Activated naive CD8-positive, alpha-beta T cell treated with anti-CD3 and anti-CD28 coated beads for 36 hours (primary cell): Measurements from ENCODE around the gene GRHL3. TPM values are rescaled to one million over a fixed set of nuclear protein-coding genes. Genes with fewer than 3 reads are reported as not detected.
A peak's percentile ranks its signal among the peaks of the same experiment; 100 is the strongest.
"Not testable (repeated sequence)": the region's sequence is repeated elsewhere in the genome, so short reads cannot be mapped to it uniquely, and the experiment has no call there.

Source experiments
- DNase-seq: peaks from one replicate; pipeline ENCODE4 v3.0.0; 2021
- H3K27ac Mint-ChIP-seq: one replicate; pipeline ENCODE4 v1.8.0; 2022; ENCODE audit warnings: mild to moderate bottlenecking, moderate library complexity, mixed read lengths
- H3K27me3 Mint-ChIP-seq: one replicate; pipeline ENCODE4 v1.8.0; 2022; ENCODE audit warnings: mild to moderate bottlenecking, mixed read lengths
- H3K36me3 Mint-ChIP-seq: one replicate; pipeline ENCODE4 v1.8.0; 2021; ENCODE audit warnings: mild to moderate bottlenecking, mixed read lengths
- H3K4me1 Mint-ChIP-seq: one replicate; pipeline ENCODE4 v1.8.0; 2021; ENCODE audit warnings: mixed read lengths
- H3K4me3 Mint-ChIP-seq: one replicate; pipeline ENCODE4 v1.8.0; 2022; ENCODE audit warnings: mild to moderate bottlenecking, moderate library complexity, mixed read lengths
- H3K9me3 Mint-ChIP-seq: one replicate; pipeline ENCODE4 v1.8.0; 2022; ENCODE audit warnings: mixed read lengths
- total RNA-seq, 2 experiments: library from RNA; stranded (reverse); gene quantifications; one replicate each; pipeline ENCODE4 v1.2.3, GENCODE V29; 2021

GRHL3 gene
- total RNA-seq, 2 experiments from 2014 or later = not detected

DNA sequence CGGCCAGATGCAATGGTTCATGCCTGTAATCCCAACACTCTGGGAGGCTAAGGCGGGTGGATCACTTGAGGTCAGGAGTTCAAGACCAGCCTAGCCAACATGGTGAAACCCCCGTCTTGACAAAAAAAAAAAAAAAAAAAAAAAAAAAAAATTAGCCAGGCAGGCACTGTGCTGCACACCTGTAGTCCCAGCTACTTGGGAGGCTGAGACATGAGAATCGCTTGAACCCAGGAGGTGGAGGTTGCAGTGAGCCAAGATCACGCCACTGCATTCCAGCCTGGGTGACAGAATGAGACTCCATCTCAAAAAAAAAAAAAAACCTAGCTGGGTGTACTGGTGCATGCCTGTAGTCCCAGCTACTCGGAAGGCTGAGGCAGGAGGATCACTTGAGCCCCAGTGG lies 31.4 kb upstream of the GRHL3 start:
- not testable (repeated sequence) for H3K36me3 Mint-ChIP-seq, H3K27me3 Mint-ChIP-seq, H3K9me3 Mint-ChIP-seq, DNase-seq, H3K4me1 Mint-ChIP-seq, H3K27ac Mint-ChIP-seq, H3K4me3 Mint-ChIP-seq

DNA sequence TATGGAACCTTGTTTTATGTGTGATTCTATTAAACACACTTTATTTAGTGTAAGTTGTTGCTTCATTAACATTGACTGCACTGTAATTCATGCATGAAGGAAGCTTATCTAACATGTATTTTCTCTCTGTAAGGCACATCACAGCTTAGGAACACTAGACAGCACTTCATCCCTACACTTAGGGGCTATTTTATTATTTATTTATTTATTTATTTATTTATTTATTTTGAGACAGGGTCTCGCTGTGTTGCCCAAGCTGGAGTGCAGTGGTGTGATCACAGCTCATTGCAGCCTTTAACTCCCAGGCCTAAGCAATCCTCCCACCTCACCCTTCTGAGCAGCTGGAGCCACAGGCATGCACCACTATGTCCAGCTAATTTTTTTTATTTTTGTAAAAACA lies 30.7 kb upstream of the GRHL3 start:
- H3K9me3 Mint-ChIP-seq = no peaks in the 10 kb centered on the region
- no peak for DNase-seq
- H3K4me1 Mint-ChIP-seq = no peaks in the 10 kb centered on the region
- no peaks in the 10 kb centered on the region for H3K27me3 Mint-ChIP-seq
- H3K4me3 Mint-ChIP-seq = no peak overlapping the region
- H3K36me3 Mint-ChIP-seq = no peaks in the 10 kb centered on the region
- no peak overlapping the region for H3K27ac Mint-ChIP-seq

DNA sequence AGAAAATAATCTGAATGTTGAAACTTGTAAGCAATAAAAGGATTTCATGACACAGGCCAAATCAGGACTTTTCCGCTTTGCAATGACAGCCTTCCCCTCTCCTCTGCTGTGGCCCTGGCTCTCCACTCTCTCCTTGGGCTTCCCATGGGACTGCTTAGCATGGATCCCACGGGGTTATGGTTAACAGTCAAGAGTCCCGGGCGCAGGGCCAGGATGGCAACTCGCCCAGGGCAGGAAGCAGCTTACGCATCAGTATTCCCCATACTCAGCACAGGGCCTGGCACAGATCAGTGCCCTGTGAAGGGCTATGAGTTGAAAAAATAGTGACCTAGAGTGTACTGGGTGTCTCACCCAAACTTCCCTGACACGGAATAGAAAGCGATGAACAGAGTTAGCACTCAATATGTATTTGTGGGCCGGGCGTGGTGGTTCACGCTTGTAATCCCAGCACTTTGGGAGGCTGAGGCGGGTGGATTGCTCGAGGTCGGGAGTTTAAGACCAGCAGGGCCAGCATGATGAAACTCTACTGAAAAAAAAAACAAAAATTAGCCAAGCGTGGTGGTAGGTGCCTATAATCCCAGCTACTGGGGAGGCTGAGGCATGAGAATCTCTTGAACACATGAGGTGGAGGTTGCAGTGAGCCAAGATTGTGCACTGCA lies 29.1 kb upstream of the GRHL3 start:
- H3K36me3 Mint-ChIP-seq = no peaks in the 10 kb centered on the region
- DNase-seq = no peak
- peaks cover 1% of the 10 kb centered on the region for H3K27me3 Mint-ChIP-seq
- H3K4me3 Mint-ChIP-seq = no peak overlapping the region
- peak overlapping the region; percentile 51 for H3K27ac Mint-ChIP-seq
- no peaks in the 10 kb centered on the region for H3K9me3 Mint-ChIP-seq
- no peaks in the 10 kb centered on the region for H3K4me1 Mint-ChIP-seq

DNA sequence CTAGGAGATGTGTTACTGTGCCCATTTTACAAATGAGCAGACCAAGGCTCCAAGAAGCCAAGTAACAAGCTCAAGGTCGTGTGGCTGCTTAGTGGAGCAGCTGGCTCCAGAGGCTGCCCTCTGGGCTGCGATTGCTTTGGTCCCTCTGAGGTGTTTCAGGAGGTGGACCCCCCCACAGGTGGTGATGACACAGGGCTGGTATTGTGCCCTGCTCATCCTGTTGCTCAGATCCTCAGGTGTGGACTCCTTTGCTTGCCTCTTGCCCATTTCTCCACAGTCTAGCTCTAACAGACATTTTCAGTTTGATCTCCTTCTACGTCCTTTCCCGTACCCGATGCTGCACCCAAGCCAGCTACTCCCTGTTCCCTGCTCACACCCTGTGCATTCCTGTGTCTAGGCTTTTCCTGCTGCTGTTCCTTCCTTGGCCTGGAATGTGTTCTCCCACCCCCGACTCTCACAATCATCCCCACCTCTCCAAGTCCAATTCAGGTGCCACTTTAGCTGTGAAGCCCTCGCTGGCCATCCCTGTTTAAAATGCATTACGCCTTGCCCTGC lies 28.1 kb upstream of the GRHL3 start:
- no peak for DNase-seq
- Mint-ChIP-seq H3K36me3 (no peaks in the 10 kb centered on the region), H3K4me3 (no peak overlapping the region), H3K27me3 (peaks cover 4% of the 10 kb centered on the region), H3K27ac (no peak overlapping the region), H3K9me3 (no peaks in the 10 kb centered on the region), H3K4me1 (no peaks in the 10 kb centered on the region)

DNA sequence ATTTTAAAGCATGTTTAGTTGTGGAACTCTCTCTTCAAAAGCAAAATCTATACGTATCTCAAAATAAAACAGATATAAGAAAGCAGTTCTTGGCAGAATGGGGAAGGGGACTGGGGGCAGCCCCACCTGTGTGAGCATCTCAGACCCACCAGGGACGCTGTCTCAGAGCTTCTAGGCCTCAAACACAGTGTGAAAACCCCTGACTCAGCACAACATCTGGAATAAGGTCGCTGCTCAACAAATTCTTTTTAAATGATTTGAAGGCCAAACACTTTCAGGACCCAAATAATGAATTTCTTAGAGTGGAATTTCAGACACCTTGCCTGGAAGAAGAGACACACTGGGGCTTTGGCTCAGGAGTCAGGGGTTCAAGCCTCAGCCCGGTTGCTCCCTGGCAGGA lies 27.1 kb upstream of the GRHL3 start:
- Mint-ChIP-seq H3K27ac (no peak overlapping the region), H3K36me3 (no peaks in the 10 kb centered on the region), H3K4me3 (no peak overlapping the region), H3K27me3 (peaks cover 4% of the 10 kb centered on the region), H3K4me1 (no peaks in the 10 kb centered on the region), H3K9me3 (no peaks in the 10 kb centered on the region)
- DNase-seq = no peak

DNA sequence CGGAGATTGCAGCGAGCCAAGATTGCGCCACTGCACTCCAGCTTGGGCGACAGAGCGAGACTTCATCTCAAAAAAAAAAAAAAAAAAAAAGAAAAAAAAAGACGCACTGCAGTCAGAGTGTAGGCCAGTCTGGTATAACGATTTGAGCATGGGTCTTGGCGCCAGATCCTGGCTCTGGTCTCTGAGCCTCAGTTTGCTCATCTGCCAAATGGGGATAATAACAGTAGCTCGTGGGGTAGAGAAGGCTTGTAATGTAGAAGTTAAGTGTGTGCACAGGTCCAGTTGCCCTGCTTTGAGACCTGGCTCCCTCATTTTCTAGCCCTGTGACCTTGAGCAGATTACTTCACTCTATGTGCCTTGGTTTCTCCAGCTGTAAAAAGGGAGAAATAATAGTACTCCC lies 26.3 kb upstream of the GRHL3 start:
- H3K27ac Mint-ChIP-seq = no peak overlapping the region

DNA sequence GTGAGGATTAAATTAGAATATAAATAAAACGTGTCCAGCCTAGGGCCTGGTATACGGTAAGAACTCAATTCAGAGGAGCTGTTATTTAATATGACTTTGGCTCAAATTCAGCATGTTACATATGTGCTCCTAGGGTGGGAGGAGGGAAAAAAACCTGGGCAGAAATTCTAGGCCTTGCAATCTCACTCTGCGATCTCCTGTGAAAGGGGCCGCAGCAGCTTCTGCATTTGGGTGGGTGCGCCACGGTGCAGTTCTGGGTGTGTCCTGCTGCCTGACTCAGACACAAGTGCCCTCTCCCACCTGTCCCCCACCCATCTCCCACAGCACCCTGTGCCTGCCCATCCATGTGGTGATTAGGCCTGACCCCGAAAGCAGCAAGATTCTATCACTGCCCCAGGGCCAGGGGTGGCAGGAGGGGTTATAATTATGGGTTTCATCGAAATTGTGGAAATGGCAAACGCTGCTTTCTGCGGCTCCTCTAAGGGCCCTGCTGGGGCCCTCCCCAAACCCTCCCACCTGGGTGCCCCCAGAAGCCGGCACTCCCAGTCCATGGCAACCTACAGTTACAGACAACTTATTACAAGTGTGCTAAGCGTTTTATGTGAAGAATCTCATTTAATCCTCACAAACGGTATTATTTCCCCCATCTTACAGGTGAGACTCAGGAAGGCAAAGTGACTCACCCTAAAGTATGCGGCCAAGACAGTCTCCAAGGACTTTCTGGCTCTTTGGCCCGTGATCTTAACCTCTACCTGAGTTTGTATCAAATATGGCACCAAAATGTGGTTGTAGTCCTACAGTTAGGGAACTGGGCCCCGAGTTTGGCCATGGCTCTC lies 25.5 kb upstream of the GRHL3 start:
- Mint-ChIP-seq H3K4me1 (no peaks in the 10 kb centered on the region), H3K27ac (no peak overlapping the region), H3K9me3 (no peaks in the 10 kb centered on the region), H3K27me3 (peaks cover 14% of the 10 kb centered on the region), H3K4me3 (no peak overlapping the region), H3K36me3 (no peaks in the 10 kb centered on the region)
- no peak for DNase-seq

More for the DNA sequence above, 26.3 kb upstream of the GRHL3 start:
- no peak overlapping the region for H3K4me3 Mint-ChIP-seq
- no peaks in the 10 kb centered on the region for H3K4me1 Mint-ChIP-seq
- no peaks in the 10 kb centered on the region for H3K9me3 Mint-ChIP-seq
- H3K36me3 Mint-ChIP-seq = no peaks in the 10 kb centered on the region
- DNase-seq = no peak
- H3K27me3 Mint-ChIP-seq = peaks cover 8% of the 10 kb centered on the region

DNA sequence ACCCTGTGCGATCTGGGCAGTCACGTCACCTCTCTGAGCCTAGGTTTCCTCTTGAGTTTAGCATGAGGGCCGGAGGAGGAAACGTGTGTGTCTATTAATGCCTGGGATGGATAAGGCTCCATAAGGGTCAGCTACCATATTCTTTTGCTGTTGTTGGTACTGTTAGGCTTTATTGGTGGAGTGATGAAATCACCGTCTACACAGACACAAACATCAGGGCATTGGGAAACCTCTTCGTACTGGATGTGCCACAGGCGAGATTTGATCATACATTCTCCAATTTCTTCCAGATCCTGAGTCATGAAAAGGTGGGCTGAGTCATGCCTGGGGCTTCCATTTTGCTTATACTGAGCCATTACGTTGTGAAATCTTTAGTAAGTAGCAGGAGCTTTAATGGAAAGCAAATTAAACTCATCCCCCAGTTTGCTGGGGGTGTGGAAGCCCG lies 24.9 kb upstream of the GRHL3 start:
- Mint-ChIP-seq H3K27ac (no peak overlapping the region), H3K36me3 (no peaks in the 10 kb centered on the region), H3K27me3 (peaks cover 20% of the 10 kb centered on the region), H3K4me3 (no peak overlapping the region), H3K9me3 (no peaks in the 10 kb centered on the region), H3K4me1 (no peaks in the 10 kb centered on the region)
- no peak for DNase-seq

DNA sequence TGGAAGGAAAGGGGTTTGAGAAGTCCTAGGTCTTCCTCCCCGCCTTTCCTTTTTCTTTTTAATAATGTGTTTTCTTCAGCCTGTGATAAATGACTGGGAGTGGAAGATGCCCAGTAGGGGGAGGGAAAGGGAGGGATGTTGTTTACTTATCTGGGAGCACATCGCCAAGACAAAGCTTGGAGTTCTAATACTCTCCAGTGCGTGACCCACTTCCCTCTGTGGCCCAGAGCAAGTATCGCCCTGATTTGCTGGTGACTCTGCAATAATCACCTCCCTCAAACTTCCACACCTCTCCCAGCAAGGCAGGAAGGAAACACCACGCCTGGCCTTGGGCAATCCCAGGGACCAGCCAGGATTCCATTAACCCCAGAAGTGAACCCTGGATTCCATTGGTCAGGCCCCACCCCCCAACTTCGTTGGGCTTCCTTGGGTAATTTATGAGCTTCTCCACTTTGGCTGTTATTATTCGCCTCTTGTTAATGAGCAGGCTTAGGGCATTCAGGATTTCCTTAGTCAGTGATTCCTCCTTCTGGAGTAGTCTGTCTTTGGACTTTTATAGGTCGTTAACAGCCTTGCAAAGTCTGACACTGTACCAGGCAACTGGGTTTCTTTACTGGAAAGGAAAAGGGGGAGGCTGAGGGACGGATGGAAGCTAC lies 24.3 kb upstream of the GRHL3 start:
- H3K9me3 Mint-ChIP-seq = no peaks in the 10 kb centered on the region
- H3K4me3 Mint-ChIP-seq = no peak overlapping the region
- peaks cover 20% of the 10 kb centered on the region for H3K27me3 Mint-ChIP-seq
- no peaks in the 10 kb centered on the region for H3K4me1 Mint-ChIP-seq
- no peak for DNase-seq
- H3K27ac Mint-ChIP-seq = no peak overlapping the region
- H3K36me3 Mint-ChIP-seq = no peaks in the 10 kb centered on the region

DNA sequence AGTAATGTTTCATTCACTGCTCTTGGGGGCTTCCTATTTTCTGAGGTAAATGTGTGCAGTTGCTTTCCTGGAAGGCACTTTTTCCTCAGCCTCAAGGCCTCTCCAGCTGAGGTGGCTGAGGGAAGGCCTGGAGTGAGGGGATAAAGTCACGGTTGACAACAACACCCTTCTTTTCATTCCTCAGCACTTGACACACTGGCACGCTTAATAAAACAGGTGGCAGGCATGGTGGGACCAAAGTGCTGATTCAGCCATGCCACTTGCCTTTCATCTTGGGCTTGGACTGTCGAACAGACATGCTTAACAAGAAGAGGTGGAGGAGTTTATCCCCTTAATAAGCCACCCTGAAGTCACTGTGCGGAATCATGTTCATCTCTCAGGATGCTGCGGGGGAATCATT lies 23.6 kb upstream of the GRHL3 start:
- no peak overlapping the region for H3K4me3 Mint-ChIP-seq
- peaks cover 23% of the 10 kb centered on the region for H3K27me3 Mint-ChIP-seq
- DNase-seq = no peak
- no peak overlapping the region for H3K27ac Mint-ChIP-seq
- no peaks in the 10 kb centered on the region for H3K36me3 Mint-ChIP-seq
- no peaks in the 10 kb centered on the region for H3K9me3 Mint-ChIP-seq
- no peaks in the 10 kb centered on the region for H3K4me1 Mint-ChIP-seq

DNA sequence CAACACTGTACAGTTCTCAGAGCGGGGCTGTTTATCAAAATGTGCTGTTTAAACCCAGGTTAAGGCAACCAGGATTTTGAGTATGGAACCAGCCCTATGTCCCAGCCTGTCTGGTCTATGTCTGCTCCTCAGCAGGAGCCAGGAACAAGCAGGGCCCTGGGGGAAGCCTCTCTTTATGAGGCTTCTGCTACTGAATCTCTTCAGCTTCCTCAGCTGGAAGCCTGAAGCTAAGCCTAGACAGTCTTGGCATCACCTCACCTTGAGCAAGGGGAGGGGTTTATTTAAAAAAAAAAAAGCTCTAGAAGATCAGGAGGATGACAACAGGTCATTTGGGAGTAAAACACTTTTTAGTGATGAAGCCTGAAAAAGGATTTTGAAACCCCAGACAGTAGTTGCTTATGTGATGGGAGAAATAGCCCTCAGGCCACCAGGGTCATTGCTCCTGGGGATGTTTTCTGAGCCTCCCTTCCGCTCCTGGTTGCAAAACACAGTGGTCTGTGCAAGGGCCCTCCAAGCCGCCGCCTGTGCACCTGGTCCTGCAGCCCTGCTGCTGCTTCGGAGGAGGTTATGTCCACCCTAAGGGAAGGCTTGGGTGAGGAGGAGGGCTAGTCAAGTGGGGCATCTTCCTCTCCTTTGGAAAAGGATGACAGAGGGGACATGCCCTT lies 21.8 kb upstream of the GRHL3 start:
- Mint-ChIP-seq H3K27me3 (peaks cover 30% of the 10 kb centered on the region), H3K36me3 (no peaks in the 10 kb centered on the region), H3K9me3 (no peaks in the 10 kb centered on the region), H3K4me1 (no peaks in the 10 kb centered on the region), H3K27ac (no peak overlapping the region), H3K4me3 (no peak overlapping the region)
- DNase-seq = no peak

DNA sequence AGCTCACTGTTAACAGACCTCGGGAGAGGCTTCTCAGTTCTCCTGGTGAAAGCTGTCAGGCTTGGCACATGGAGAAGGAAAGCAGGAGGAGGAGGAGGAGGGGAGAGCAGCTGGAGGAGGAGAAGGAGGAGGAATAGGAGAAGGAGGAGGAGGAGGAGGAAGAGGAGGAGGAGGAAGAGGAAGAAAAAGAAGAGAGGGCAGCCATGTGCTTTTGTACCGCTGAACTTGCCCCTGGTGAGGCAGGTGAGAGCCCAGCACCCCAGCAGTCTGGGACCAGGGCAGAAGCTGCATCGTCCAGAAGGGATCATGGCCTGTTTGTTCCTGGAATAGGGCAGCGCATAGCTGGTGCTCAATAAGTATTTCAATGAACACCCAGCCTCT lies 21.3 kb upstream of the GRHL3 start:
- Mint-ChIP-seq H3K27ac (no peak overlapping the region), H3K4me1 (no peaks in the 10 kb centered on the region), H3K27me3 (peaks cover 30% of the 10 kb centered on the region), H3K4me3 (no peak overlapping the region), H3K36me3 (no peaks in the 10 kb centered on the region), H3K9me3 (no peaks in the 10 kb centered on the region)
- no peak for DNase-seq

DNA sequence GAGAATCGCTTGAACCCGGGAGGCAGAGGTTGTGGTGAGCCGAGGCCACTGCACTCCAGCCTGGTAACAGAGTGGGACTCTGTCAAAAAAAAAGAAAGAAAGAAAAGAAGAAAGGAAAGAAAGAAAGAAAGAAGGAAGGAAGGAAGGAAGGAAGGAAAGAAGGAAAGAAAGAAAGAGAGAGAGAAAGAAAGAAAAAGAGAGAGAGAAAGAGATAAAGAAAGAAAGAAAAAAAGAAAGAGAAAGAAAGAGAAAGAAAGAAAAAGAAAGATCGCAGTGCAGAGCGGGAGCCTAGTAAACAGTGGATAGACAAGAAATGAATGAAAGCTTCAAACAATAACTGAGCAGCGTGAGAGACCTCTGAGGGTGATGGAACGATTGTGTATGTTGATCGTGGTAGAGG lies 20.6 kb upstream of the GRHL3 start:
- H3K36me3 Mint-ChIP-seq = no peaks in the 10 kb centered on the region
- no peaks in the 10 kb centered on the region for H3K9me3 Mint-ChIP-seq
- H3K27me3 Mint-ChIP-seq = peaks cover 30% of the 10 kb centered on the region
- no peak overlapping the region for H3K4me3 Mint-ChIP-seq
- DNase-seq = no peak
- no peaks in the 10 kb centered on the region for H3K4me1 Mint-ChIP-seq
- H3K27ac Mint-ChIP-seq = no peak overlapping the region

DNA sequence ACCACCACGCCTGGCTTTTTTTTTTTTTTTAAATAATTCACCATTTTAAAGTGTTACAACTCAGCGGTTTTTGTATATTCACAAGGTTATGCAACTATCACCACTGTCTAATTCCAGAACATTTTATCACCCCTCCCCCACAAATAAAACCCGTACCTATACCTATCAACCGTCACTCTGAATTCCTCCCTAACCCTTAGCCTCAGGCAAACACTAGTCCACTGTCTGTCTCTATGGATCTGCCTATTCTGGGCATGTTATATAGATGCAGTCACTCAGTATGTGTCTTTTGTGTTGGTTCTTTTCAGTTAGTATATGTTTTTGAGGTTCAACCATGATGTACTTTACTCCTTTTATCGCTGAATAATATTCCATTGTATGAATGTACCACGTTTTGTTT lies 19.3 kb upstream of the GRHL3 start:
- Mint-ChIP-seq H3K27me3 (peaks cover 36% of the 10 kb centered on the region), H3K36me3 (no peaks in the 10 kb centered on the region), H3K9me3 (no peaks in the 10 kb centered on the region), H3K4me3 (no peak overlapping the region), H3K27ac (no peak overlapping the region), H3K4me1 (no peaks in the 10 kb centered on the region)
- no peak for DNase-seq
